Kidney glomerular epithelial cell (primary cell): Measurements from ENCODE around the gene NEK9.

Experiments
- DNase-seq: peaks from one replicate; lab custom pipeline; 2025; lab: John Stamatoyannopoulos, UW

NEK9 gene

GRCh38 chr14:75030147-75030546, 96.7 kb downstream of the NEK9 start:
- DNase-seq, result no peak
